ENCODE results near the gene PDGFRB.

Gene PDGFRB

DNA sequence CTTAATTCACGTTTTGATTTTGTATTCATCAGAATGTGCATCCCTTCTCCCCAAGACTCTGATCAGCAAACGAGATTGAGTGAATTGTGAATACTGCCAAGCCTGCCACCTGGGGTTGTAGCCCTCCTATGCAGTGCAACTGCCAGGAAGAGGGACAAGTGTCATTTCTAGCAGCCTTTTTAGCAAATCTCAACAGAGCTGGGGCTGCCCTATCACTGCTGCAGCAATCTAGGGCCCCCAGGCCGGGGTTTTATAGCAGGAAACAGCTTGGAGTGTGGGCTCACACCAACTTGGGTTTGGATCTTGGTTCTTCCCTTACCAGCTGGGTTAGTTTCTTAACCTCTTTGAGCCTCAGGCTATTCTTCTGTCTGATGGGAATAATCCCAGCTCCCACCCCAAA is 73.3 kb downstream of the PDGFRB start:
- DNase-seq (ENCODE audit: low spot score), result peak; percentile 8

GRCh38 chr5:150081541-150082283 is 73.9 kb downstream of the PDGFRB start:
- peak; percentile 46 for DNase-seq (ENCODE audit: low spot score)

DNA sequence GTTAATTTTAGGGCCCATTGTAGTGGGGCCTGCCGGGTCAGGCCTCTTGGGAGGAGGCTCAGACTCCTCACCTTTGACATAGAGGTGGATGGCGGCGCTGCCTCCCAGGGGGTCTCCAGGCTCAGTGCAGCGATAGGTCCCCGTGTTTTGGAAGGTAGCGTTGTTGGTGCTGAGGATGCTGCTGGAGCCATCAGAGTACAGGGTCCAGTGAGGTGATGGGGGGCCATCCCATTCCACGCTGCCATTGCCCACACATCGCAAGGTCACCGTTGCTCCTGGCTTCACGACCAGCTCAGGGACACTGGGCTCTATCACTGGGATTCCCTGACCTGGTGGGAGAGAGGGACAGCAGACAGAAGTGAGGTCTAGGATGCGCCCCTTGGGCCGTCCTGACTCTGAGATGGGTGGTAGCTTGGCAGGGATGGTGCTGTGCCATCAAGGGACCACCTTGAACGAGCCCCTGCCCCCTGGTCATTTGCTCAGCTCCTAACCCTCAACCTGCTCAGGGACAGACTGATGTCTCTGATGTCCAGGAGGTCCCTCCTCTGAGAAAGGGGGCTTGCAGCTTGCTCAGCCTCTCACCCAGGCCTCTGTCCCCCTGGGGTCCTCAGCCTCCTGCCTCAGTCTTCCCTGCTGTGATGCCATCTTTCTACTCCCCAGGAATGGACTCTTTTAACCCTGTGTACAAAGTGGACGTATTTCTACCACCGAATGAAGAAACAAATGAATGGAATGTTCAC is 74.8 kb downstream of the PDGFRB start:
- DNase-seq (ENCODE audit: low spot score), result peak; percentile 7

DNA sequence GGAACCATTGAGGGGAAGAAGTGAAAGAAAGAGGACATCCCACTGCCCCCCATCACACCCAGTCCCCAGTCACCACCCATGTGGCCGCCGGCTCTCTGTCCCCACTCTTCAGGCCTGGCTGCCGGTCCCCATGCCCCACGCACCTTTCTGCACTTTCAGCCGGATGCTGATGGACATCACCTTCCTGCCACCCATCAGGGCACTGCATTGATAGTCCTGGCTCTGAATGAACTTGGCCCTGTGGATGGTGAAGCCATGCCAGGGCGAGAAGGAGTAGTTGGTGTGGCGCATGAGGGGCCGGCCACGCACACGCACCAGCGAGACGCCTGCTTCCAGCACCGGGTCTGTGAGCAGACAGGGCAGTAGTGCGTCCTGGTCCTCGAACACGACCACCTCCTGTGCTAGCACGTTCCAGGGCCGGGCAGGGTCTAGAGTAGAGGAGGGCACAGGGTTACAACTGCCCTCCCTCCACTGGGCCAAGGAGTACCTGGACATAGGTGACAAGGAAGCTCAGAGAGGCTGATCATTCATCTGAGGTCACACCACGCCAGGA is 75.7 kb downstream of the PDGFRB start:
- DNase-seq (ENCODE audit: low spot score), result peak; percentile 7

- DNase-seq (ENCODE audit: low spot score), result no peak
These were observed 76.6 kb downstream of the PDGFRB start for GRCh38 chr5:150078802-150079689.

DNA sequence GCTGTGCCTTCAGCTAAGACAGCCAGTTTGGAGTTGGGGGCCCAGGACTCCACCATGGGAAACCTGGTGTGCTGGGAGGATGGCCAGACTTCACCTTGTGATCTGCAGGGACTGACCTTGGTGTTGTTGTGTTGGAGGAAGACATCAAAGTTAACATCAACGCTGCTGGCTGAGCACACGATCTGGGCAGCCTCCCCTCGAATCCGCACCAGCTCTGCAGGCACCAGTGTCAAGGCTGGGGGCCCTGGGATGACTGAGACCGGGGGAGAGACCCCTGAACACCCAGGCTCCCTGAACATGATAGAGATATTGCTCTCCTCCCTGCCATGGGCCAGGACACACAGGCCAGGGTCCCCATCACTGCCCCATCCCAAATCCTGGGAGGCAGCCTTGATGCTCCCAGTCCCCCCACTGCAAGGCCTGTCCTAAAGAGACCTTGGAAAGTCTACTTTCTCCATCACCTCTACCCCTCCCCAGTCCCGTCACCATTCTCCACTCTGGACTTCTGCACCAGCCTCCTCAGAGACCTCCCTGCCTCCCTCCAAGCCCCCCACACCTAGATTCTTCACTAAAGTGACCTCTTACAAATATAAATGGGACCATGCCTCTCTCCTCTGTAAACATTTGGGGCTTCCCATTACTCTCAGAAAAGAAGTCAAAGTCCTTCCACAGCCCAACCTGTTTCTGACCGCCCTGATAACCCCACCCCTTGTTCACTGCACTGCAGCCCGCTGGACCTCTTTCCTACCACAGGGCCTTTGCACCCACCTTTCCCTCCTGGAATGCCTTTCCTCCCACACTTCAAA is 77.4 kb downstream of the PDGFRB start:
- DNase-seq (ENCODE audit: low spot score), result peak; percentile 4

- peak; percentile 4 for DNase-seq (ENCODE audit: low spot score)
These were observed 78.6 kb downstream of the PDGFRB start for GRCh38 chr5:150077060-150077459.

GRCh38 chr5:150075806-150076205 is 79.8 kb downstream of the PDGFRB start:
- DNase-seq (ENCODE audit: low spot score), result peak; percentile 36

GRCh38 chr5:150075233-150075632 is 80.4 kb downstream of the PDGFRB start:
- DNase-seq (ENCODE audit: low spot score), result peak; percentile 1

DNA sequence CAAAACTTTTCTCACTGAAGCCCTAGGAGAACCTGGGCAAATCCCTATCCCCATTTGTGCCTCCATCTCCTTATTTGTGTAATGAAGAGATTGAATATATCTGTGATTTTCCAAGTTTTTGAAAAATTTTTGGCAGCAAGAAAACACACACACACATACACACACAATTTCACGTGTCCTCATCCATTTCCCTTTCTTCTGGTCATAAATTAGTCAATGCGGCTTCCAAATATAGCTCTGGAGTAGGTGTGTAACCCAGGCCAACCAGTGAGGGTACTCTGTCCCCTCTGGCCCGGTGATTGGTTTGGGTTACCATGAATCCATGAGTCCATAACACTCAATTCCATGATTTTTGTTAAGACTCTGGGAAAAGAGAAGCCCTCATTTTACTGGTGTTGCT is 82.0 kb downstream of the PDGFRB start:
- DNase-seq (ENCODE audit: low spot score), result no peak

GRCh38 chr5:150073086-150073625 is 82.5 kb downstream of the PDGFRB start:
- no peak for DNase-seq (ENCODE audit: low spot score)

- no peak for DNase-seq (ENCODE audit: low spot score)
These were observed 84.8 kb downstream of the PDGFRB start for GRCh38 chr5:150070821-150071220.

DNA sequence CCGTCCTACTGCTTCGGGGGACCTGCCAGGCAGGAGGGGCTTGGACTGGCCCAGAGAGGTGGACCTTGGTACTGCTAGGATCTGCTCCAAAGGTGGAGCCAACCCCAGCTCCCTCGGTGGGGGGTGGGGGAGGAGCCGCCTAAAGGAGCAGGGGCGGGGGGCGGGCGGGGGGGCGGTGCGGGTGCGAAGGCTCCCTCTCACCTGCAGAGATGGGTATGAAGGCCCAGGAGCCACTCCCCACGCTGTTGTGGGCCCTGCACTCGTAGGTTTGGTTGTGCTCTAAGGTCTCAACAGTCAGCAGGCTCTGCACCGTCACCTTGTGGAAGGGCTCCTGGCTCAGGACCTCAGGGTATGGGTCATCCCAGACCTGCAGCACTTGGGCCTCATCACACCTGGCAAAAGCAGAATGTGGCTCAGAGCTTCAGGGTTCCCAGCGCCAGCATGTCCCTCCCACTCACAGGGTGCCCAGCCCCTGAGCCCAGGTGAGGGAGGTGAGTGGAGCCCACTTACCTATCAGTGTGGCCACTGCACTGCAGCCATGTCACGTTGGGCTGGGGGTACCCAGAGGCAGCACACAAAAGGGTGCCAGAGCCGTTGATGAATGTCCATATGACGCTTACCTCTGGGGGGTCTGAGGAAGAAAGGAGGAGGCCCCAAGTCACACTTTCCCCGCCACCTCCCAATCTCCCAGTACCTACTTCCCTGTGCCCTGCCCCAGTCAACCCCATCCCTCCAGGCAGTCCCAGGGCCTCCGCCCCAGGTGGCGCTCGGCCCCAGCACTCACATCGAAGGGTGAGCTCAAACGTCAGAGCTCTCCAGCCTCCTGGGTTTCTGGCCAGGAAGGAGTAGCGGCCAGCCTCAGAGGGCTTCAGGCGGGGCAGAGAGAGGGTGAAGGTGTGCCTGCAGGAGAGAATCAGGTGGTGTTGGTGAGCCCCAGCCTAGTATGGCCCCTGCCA is 85.7 kb downstream of the PDGFRB start:
- DNase-seq (ENCODE audit: low spot score), result no peak

GRCh38 chr5:150068961-150069645 is 86.5 kb downstream of the PDGFRB start:
- DNase-seq (ENCODE audit: low spot score), result no peak

DNA sequence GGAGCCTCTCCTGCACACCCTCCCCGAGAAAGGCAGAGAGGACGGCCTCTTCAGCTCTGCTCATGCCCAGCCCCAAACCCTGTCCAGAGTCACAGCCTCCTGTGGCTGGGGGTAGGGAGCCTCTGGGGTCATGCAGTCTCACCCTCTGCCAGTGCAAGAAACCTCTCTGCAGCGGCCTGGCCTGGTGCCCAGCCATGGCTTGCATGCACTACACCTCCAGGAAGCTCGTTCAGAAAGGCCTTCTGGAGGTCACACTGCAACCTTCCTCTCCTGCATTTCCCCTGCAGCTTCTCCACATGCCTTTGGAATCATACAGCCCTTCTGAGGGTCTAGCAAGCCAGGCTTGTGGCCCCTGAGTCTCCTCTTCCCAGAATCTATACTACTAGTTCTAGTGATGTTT is 87.2 kb downstream of the PDGFRB start:
- no peak for DNase-seq (ENCODE audit: low spot score)

GRCh38 chr5:150068071-150068470 is 87.6 kb downstream of the PDGFRB start:
- no peak for DNase-seq (ENCODE audit: low spot score)

DNA sequence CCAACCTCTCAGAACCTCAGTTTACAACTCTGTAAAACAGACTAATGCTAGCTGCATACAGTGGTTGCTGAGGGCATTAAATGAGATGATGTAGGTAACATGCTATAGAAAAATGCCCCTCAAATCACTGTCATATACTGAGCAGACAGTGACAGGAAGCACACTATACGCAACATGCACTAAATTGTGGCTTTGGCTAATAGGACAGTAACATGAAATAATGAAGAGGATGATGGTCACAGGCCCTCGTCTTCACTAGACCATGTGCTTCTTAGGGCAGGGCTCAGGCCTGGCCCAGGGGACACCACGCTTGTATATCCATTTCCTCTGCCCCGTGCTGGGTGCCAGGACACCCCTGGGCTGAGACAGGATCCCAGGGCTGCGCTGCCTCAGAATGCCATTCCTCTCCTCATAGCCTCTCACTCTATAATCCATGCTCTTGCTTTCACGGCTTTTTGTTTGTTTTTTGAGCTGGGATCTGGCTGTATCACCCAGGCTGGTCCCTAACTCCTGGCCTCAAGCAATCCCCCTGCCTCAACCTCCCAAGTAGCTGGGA is 88.2 kb downstream of the PDGFRB start:
- no peak for DNase-seq (ENCODE audit: low spot score)

DNA sequence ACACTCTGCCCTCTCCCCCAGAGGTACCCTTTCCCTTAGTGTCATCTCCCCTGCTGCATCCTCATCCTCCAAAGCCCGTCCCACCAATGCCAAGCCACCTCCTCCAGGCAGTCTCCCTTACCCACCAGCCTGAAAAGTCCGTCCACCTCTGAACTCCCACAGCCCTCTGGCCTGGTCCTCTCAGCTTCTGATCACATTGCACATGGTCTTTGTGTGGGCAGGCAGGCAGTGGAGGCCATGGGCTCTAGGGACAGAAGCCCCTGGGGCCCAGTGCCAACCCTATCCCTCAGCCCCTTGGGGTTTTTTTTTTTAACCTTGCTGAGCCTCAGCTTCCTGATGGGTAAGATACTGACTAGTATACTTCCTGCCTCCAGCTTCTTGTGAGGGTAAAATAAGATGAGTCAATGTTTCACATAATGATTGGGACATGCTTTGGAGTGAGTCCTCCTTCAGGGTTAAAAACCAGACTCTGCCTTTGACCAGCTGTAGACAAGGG is 88.7 kb downstream of the PDGFRB start:
- DNase-seq (ENCODE audit: low spot score), result no peak

DNA sequence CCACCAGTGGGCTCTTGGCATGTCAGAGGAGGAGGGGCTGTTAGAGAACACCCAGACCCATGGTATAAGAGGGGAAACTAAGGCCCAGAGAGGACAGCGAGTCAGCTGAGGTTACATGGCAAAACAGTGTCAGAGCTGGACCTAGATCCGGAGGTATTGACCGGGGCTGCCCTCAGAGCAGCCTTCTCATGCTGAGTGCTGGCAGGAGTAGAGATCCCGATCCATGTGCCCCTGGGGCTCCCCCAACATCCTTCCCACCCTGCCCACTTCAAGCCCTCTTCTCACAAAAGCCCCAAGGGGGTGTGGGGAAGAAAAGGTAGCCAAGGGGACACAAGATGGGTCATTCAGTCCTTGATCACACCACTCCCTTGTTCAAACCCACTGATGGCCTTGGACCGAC is 89.2 kb downstream of the PDGFRB start:
- no peak for DNase-seq (ENCODE audit: low spot score)
